PC-9 (cell line): ENCODE measurements around the gene PDE12.

Source experiments
- CTCF ChIP-seq: fragments of 200-600 bp; sonication (generic); conservative IDR thresholded peaks from 2 replicates; pipeline ENCODE4 v1.6.1; 2017; ENCODE audit warnings: mixed run types, antibody characterized with exemption, mild to moderate bottlenecking, moderate library complexity
- EZH2 ChIP-seq: fragments of 200-600 bp; sonication (generic); IDR thresholded peaks from 2 replicates; pipeline ENCODE4 v1.8.0; 2017; ENCODE audit warnings: antibody characterized with exemption, low read depth

- TF ChIP-seq CTCF (no peak), EZH2 (no peak)
Measured at GRCh38 chr3:57546616-57547015, 9.5 kb upstream of the PDE12 start.
